BE2C (cell line): ENCODE results near the gene FAM76B.

Experiments used
- DNase-seq: peaks from one replicate; pipeline ENCODE4 v3.0.0-alpha.2; 2020
- H3K27me3 ChIP-seq: fragments of 250-450 bp; sonication (Bioruptor Pico); 2 replicates; pipeline ENCODE4 v1.5.1; 2020; ENCODE audit warnings: mild to moderate bottlenecking
- H3K36me3 ChIP-seq: fragments of 250-450 bp; sonication (Bioruptor Pico); 2 replicates; pipeline ENCODE4 v1.5.1; 2020; ENCODE audit warnings: mild to moderate bottlenecking
- H3K4me1 ChIP-seq: fragments of 250-450 bp; sonication (Bioruptor Pico); 2 replicates; pipeline ENCODE4 v1.5.1; 2020
- H3K4me3 ChIP-seq: 2 replicates; pipeline ENCODE4 v1.5.1; 2011; ENCODE audit warnings: low read depth, low read length
- H3K9me3 ChIP-seq: fragments of 250-450 bp; sonication (Bioruptor Pico); 2 replicates; pipeline ENCODE4 v1.5.1; 2020
- TF ChIP-seq, protein P1 (sequence below): IDR thresholded peaks from 2 replicates; pipeline ENCODE4 v1.5.1; 2012; ENCODE audit warnings: mild to moderate bottlenecking, low read depth, low read length

The FAM76B gene

DNA sequence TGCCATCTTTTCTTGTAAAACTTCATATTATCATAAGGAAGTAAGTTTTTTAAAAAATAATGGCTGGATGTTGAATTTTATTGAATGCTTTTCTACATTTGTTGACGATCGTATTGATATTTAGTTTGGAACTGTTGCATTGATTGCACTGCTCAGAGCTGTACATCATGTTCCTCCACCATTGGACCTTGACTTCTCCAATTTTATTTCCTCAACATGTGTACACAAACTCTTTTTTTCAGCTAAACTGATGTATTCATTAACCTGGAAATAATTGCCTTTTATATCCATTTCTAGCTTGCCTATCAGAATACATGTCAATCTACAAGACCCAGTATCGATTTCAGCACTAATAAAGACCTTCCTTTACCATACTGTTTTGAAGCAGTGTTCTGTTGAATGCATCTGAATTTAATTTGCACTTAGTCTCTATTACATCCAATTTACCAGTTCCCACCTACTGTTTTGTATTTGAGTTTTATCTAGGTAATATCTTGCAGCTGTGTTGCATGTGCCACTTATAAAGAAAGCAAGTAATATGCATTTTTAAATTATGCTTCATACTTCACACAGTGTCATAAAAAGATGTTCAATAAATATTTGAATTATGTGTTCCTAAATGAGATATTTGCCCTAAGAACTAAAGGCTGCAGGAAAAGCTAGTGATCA is 6.2 kb upstream of the FAM76B start:
- TF ChIP-seq, protein P1, sequence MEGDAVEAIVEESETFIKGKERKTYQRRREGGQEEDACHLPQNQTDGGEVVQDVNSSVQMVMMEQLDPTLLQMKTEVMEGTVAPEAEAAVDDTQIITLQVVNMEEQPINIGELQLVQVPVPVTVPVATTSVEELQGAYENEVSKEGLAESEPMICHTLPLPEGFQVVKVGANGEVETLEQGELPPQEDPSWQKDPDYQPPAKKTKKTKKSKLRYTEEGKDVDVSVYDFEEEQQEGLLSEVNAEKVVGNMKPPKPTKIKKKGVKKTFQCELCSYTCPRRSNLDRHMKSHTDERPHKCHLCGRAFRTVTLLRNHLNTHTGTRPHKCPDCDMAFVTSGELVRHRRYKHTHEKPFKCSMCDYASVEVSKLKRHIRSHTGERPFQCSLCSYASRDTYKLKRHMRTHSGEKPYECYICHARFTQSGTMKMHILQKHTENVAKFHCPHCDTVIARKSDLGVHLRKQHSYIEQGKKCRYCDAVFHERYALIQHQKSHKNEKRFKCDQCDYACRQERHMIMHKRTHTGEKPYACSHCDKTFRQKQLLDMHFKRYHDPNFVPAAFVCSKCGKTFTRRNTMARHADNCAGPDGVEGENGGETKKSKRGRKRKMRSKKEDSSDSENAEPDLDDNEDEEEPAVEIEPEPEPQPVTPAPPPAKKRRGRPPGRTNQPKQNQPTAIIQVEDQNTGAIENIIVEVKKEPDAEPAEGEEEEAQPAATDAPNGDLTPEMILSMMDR = no peak
- no peaks in the 10 kb centered on the region for H3K27me3 ChIP-seq
- no peaks in the 10 kb centered on the region for H3K9me3 ChIP-seq
- no peak for DNase-seq
- no peaks in the 10 kb centered on the region for H3K4me1 ChIP-seq
- H3K36me3 ChIP-seq = peaks cover 7% of the 10 kb centered on the region
- H3K4me3 ChIP-seq = no peak overlapping the region

DNA sequence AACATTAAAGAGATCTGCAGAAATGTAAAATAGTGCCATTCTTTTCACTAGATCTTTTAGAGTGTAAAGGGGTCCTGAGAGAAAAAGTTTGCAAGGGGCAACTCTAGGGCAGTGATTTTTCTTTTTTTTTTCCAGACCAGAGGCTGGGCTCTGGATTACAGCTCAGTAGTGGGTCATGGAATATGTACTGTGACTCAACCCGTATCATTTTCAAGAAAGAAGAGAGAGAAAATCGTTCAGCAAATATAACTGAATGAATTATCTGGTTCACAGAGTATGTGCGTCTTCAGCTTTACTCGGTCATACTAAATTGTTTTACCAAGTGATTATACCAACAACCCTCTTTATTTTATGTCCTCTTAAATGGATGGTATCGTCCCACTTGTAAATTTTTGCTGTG is 4.5 kb upstream of the FAM76B start:
- Histone ChIP-seq H3K36me3 (no peaks in the 10 kb centered on the region; the same call in 1 of the 2 replicates), H3K4me3 (no peak overlapping the region), H3K4me1 (no peaks in the 10 kb centered on the region), H3K9me3 (no peaks in the 10 kb centered on the region), H3K27me3 (no peaks in the 10 kb centered on the region)
- TF ChIP-seq, protein P1 = no peak
- no peak for DNase-seq

DNA sequence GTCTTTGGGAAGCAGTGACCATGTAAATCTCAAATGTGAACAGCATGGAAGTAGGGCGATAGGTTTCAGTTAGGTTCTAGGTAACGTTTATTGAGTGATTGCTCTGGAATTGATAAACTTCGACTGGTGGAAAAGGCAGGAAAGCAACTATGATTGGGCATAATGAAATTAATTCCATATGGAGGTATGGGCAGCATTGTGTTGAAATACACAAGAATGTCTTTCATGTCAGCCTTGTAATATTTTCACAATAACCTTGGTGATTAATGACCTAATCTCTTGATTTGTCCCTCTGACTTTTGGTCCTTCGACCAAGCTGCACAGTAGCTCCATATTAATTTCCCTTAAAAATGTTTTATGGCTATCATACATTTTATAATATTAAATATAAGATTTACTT is 3.5 kb upstream of the FAM76B start:
- no peak for DNase-seq
- TF ChIP-seq, protein P1 = no peak
- no peaks in the 10 kb centered on the region; the same call in 1 of the 2 replicates for H3K36me3 ChIP-seq
- H3K27me3 ChIP-seq = no peaks in the 10 kb centered on the region
- H3K4me1 ChIP-seq = no peaks in the 10 kb centered on the region
- no peaks in the 10 kb centered on the region for H3K9me3 ChIP-seq
- H3K4me3 ChIP-seq = no peak overlapping the region

DNA sequence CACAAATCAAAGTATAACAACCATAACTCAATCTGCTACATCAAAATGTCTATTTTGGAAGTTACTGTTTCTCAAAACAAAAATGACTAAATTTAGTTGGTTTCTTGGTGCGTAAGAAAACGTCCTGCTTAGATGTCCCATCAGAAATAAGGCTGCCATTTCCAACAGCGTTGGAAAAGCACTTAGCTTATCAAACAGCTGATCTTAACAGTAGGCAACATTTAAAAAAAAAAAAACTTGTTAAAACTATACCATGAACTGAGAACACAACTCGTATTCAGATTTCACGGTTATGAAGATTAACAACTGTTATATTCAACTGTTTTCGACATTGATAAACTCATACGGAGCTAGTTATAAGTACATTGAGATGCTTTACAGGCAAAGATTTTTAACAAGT is 3.1 kb upstream of the FAM76B start:
- no peak for DNase-seq
- Histone ChIP-seq H3K36me3 (no peaks in the 10 kb centered on the region; the same call in 1 of the 2 replicates), H3K27me3 (no peaks in the 10 kb centered on the region), H3K9me3 (no peaks in the 10 kb centered on the region), H3K4me1 (no peaks in the 10 kb centered on the region), H3K4me3 (no peak overlapping the region)
- TF ChIP-seq, protein P1 = no peak

DNA sequence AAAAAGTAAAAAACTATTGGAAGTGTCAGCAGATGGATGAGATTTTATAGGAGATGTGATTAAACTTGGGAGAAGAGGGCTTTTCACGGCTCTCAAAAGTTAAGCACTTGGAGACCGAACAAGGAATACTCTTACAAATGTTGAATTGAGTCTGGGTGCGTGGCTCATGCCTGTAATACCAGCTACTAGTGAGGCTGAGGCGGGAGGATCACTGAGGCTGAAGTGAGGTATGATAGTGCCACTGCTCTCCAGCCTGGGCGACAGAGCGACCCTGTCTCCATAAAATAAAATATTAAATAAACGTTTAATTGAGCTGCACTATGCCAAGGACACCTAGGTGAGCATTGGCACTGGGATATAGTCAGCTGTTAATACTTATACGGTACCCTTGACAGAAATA is 2.6 kb upstream of the FAM76B start:
- no peaks in the 10 kb centered on the region for H3K9me3 ChIP-seq
- H3K4me3 ChIP-seq = peak overlapping the region; percentile 97
- TF ChIP-seq, protein P1 = no peak
- no peak for DNase-seq
- H3K4me1 ChIP-seq = no peaks in the 10 kb centered on the region
- no peaks in the 10 kb centered on the region; the same call in 1 of the 2 replicates for H3K36me3 ChIP-seq
- H3K27me3 ChIP-seq = no peaks in the 10 kb centered on the region

DNA sequence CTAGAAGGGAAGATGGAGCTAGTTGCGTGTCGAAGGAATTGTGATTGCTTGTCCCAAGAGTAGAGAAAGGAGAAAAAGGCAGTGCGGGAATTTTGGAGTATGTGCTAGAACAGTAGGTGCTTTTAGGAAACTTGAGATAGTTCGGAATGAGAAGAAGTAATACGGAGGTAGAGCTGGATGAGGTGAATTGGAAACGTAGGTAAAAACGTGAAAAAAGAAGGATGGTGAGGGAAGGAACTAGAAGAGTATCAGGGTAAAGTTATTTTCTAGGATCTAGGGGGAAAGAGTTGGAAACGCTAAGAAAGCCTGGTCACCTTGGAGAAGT is 2.1 kb upstream of the FAM76B start:
- no peaks in the 10 kb centered on the region for H3K4me1 ChIP-seq
- no peaks in the 10 kb centered on the region for H3K9me3 ChIP-seq
- TF ChIP-seq, protein P1 = no peak
- H3K4me3 ChIP-seq = peak overlapping the region; percentile 97
- no peaks in the 10 kb centered on the region for H3K27me3 ChIP-seq
- DNase-seq = no peak
- no peaks in the 10 kb centered on the region; the same call in 1 of the 2 replicates for H3K36me3 ChIP-seq
